Suprapubic skin (tissue), 4 donors: ENCODE results near the gene CGNL1. TPM values are rescaled to one million over a fixed set of nuclear protein-coding genes. Genes with fewer than 3 reads are reported as not detected.

Experiments used
- DNase-seq, 2 donors: peaks; one replicate each; pipeline ENCODE4 v3.0.0-alpha.2; 2019; ENCODE audit warnings: low spot score in 2 of 2
- H3K27ac ChIP-seq: fragments of 200-600 bp; sonication (generic); one replicate; pipeline ENCODE4 v1.5.1; 2019
- H3K27me3 ChIP-seq: fragments of 200-600 bp; sonication (generic); one replicate; pipeline ENCODE4 v1.5.1; 2019
- H3K36me3 ChIP-seq: fragments of 200-600 bp; sonication (generic); one replicate; pipeline ENCODE4 v1.5.1; 2019
- H3K4me1 ChIP-seq: fragments of 200-600 bp; sonication (generic); one replicate; pipeline ENCODE4 v1.5.1; 2019
- H3K4me3 ChIP-seq: fragments of 200-600 bp; sonication (generic); one replicate; pipeline ENCODE4 v1.5.1; 2019; ENCODE audit warnings: mild to moderate bottlenecking
- H3K9me3 ChIP-seq: fragments of 200-600 bp; sonication (generic); one replicate; pipeline ENCODE4 v1.5.1; 2019
- EP300 ChIP-seq: sonication (generic); formaldehyde crosslinking; IDR thresholded peaks from one replicate; pipeline ENCODE4 v1.6.1; 2017; ENCODE audit warnings: antibody characterized with exemption
- POLR2A ChIP-seq, 2 donors: fragments of 450-650 bp; IDR thresholded peaks; one replicate each; pipeline ENCODE4 v1.6.1; 2017; ENCODE audit warnings: antibody characterized with exemption in 2 of 2, mild to moderate bottlenecking in 2 of 2, moderate library complexity in 2 of 2
- POLR2AphosphoS5 ChIP-seq, 3 donors: sonication (generic); formaldehyde crosslinking; IDR thresholded peaks; one replicate each; pipeline ENCODE4 v1.6.1; 2017; ENCODE audit warnings: antibody characterized with exemption in 3 of 3
- WGBS: methylation state at CpG from one replicate; pipeline ENCODE4 v1.1.5; 2018; 5-methylcytosine and 5-hydroxymethylcytosine counted together
- total RNA-seq, 4 donors: library from RNA; depleted of rRNA; stranded (reverse); fragments of >200 nt; gene quantifications; one replicate each; pipeline ENCODE4 v1.1.0, GENCODE V29; 2016
- TF ChIP-seq, protein P1 (sequence below), 2 donors: fragments of 200-600 bp in 1 of 2; fragments of 450-650 bp in 1 of 2; sonication (generic) in 1 of 2; IDR thresholded peaks; one replicate each; pipeline ENCODE4 v1.5.1; 2016 to 2019; ENCODE audit warnings: antibody characterized with exemption in 2 of 2, mild to moderate bottlenecking in 1 of 2, moderate library complexity in 1 of 2

The CGNL1 gene
- total RNA-seq, 4 donors from 2014 or later, result 7.1 to 27.0 (median 14.2) TPM

DNA sequence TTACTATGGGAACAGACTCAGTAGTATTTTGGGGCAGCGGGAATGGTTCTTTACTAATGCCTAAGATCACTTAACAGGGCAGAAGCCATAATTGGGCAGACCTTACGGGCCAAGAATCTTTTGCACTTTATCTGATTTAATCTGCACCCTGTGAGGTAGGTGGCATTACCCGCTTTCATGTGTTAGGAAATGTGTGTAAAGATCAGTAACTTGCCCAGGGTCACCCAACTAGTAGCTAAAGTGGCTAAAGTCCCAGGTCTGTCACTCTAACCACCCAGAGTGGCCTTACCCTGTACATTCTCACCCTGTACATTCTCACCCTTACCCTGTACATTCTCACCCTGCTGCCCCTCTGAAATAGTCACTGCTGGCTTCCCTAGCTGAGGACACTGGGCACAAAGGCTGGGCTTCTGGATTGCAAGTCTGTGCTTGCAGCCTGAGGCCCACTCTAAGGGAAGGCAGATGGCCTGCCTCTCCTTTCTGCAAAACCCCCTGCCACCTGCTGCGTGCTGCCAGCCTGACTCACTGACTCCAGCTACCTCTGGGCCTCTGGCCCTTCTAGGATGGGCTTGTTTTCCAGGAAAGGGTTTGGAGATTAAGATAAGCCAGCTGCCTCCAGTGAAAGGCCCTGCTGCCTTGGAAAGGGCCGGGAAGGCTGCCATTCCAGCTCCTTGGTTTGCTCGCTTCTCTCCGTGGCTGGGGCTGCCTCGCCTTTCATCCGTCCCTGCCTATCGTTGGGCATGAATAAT is 177.9 kb downstream of the CGNL1 start:
- H3K4me3 ChIP-seq, result no peak overlapping the region
- DNase-seq, result no peak
- TF ChIP-seq, protein P1, sequence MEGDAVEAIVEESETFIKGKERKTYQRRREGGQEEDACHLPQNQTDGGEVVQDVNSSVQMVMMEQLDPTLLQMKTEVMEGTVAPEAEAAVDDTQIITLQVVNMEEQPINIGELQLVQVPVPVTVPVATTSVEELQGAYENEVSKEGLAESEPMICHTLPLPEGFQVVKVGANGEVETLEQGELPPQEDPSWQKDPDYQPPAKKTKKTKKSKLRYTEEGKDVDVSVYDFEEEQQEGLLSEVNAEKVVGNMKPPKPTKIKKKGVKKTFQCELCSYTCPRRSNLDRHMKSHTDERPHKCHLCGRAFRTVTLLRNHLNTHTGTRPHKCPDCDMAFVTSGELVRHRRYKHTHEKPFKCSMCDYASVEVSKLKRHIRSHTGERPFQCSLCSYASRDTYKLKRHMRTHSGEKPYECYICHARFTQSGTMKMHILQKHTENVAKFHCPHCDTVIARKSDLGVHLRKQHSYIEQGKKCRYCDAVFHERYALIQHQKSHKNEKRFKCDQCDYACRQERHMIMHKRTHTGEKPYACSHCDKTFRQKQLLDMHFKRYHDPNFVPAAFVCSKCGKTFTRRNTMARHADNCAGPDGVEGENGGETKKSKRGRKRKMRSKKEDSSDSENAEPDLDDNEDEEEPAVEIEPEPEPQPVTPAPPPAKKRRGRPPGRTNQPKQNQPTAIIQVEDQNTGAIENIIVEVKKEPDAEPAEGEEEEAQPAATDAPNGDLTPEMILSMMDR (IDR thresholded peaks at IDR 0.05), result no peak
- TF ChIP-seq POLR2A (IDR thresholded peaks at IDR 0.05), result no peak
- peaks cover under 1% of the 10 kb centered on the region for H3K36me3 ChIP-seq
- H3K27me3 ChIP-seq, result no peaks in the 10 kb centered on the region
- no peak overlapping the region for H3K27ac ChIP-seq
- WGBS, result 53% methylated on average over 3 of the region's 10 CpGs
- H3K9me3 ChIP-seq, result no peaks in the 10 kb centered on the region
- H3K4me1 ChIP-seq, result peaks cover 16% of the 10 kb centered on the region

DNA sequence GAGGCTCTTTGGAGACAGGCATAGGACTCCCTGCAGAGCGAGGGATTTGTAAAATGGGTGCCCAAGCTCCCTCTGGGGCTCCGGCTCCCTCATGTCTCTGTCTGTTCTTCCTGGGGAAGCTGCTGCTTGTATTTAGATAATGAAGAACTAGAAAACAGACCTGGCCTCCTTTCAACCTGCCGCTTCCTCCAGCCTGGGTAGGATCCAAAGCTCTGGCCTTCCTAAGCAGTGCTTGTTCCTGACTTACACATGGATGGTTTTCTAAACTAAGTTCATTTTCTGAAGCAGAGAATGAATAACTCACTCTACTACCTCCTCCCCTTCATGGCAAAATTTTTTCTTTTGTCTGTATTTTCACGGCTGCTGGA is 178.5 kb downstream of the CGNL1 start:
- no peak for TF ChIP-seq POLR2AphosphoS5 (IDR thresholded peaks at IDR 0.05)
- no peak for TF ChIP-seq POLR2A (IDR thresholded peaks at IDR 0.05)
- no peak for TF ChIP-seq EP300
- no peak overlapping the region for H3K27ac ChIP-seq
- H3K27me3 ChIP-seq, result no peaks in the 10 kb centered on the region
- no peaks in the 10 kb centered on the region for H3K36me3 ChIP-seq
- no peak for DNase-seq
- H3K4me3 ChIP-seq, result no peak overlapping the region
- no peaks in the 10 kb centered on the region for H3K9me3 ChIP-seq
- H3K4me1 ChIP-seq, result peaks cover 16% of the 10 kb centered on the region
- 64% methylated on average over 4 of the region's 4 CpGs for WGBS

DNA sequence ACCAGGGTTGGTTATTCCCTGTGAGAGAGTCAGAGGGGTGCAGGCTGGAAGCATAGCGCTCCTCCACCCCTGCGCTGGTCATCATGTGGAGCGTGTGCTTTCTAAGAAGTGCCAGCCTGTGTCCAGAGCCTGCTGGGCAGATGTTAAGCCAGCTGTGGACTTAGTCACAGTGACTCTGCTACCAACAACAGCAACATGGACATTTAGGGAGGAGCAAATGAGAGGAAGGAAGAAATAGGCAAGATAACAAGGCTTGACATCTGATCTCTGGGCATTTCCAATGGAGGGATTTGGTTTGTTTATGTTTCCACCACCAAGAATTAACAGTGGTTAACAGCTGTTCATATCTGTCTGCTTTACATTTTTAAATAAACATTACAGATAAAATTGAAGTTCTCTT is 179.0 kb downstream of the CGNL1 start:
- WGBS, result 80% methylated on average over 3 of the region's 3 CpGs
- Histone ChIP-seq H3K4me1 (peaks cover 15% of the 10 kb centered on the region), H3K36me3 (no peaks in the 10 kb centered on the region), H3K27ac (no peak overlapping the region), H3K27me3 (no peaks in the 10 kb centered on the region), H3K9me3 (no peaks in the 10 kb centered on the region), H3K4me3 (no peak overlapping the region)
- no peak for TF ChIP-seq POLR2A (IDR thresholded peaks at IDR 0.05)
- no peak for TF ChIP-seq EP300
- TF ChIP-seq, protein P1 (IDR thresholded peaks at IDR 0.05), result no peak
- no peak for TF ChIP-seq POLR2AphosphoS5 (IDR thresholded peaks at IDR 0.05)
- no peak for DNase-seq

DNA sequence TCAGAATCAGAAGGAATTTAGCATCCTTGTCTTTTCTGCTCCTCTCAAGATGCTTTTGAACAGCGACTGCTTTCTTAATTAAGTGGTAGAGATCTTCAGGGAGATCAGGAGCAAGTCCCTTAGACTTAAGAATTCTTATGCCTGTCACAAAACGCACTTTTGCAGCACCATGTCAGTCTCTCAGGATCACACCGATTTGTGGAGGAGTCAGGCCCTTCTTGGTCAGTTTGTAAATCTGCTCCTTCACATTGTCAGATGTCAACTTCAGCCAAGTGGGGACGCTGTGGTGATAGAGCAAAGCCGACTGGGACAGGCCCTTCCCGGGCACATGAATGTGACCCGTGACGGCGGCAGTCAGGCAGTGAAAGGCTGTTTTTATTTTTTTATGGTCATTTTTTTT is 179.7 kb downstream of the CGNL1 start:
- no peaks in the 10 kb centered on the region for H3K9me3 ChIP-seq
- H3K36me3 ChIP-seq, result no peaks in the 10 kb centered on the region
- H3K27ac ChIP-seq, result no peak overlapping the region
- TF ChIP-seq POLR2AphosphoS5 (IDR thresholded peaks at IDR 0.05) (no peak), EP300 (no peak), POLR2A (IDR thresholded peaks at IDR 0.05) (no peak)
- TF ChIP-seq, protein P1 (IDR thresholded peaks at IDR 0.05), result no peak
- no peak for DNase-seq
- H3K4me1 ChIP-seq, result peaks cover 9% of the 10 kb centered on the region
- whole genome bisulfite sequencing, result 90% methylated on average over 9 of the region's 9 CpGs
- H3K27me3 ChIP-seq, result no peaks in the 10 kb centered on the region
- no peak overlapping the region for H3K4me3 ChIP-seq

DNA sequence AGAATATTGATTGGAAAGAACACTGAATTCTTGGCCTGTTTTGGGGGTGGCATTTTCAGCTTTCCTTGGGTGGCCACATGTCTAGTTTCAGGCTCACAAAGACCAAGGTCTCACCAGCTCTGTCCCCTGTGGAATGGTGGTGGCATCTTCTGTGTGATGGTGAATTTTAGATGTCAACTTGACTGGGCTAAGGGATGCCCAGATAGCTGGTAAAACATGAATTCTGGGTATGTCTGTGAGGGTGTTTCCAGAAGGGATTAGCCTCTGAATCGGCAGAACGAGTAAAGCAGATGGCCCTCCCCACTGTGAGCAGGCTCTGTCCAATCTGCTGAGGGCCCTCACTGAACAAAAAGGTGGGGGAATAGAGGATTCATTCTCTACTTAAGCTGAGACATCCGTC is 181.0 kb downstream of the CGNL1 start:
- Histone ChIP-seq H3K4me1 (peaks cover 4% of the 10 kb centered on the region), H3K9me3 (no peaks in the 10 kb centered on the region), H3K4me3 (no peak overlapping the region), H3K27me3 (no peaks in the 10 kb centered on the region), H3K27ac (no peak overlapping the region), H3K36me3 (no peaks in the 10 kb centered on the region)
- WGBS, result 90% methylated on average over 3 of the region's 3 CpGs
- DNase-seq, result no peak
- TF ChIP-seq POLR2AphosphoS5 (IDR thresholded peaks at IDR 0.05) (no peak), EP300 (no peak), POLR2A (IDR thresholded peaks at IDR 0.05) (no peak)
- TF ChIP-seq, protein P1 (IDR thresholded peaks at IDR 0.05), result no peak

DNA sequence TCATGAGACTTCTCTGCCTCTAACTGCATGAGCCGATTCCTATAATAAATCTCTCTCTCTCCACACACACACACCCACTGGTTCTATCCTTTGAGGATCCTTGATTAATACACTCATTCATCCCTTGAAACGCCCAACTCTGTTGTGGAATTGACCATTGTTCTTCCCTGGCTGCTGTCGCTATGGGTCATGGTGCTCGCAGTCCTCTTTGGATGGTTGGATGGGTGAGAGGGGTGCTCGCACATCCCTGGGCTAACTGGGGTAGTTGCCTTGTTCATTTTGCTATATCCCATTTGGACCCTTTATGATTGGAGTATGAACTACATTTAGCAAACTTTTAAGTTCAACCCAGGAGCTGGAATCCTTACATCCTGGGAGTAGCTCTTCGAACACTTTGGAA is 181.5 kb downstream of the CGNL1 start:
- WGBS, result 90% methylated on average over 6 of the region's 6 CpGs
- no peaks in the 10 kb centered on the region for H3K9me3 ChIP-seq
- H3K4me3 ChIP-seq, result no peak overlapping the region
- no peak for DNase-seq
- TF ChIP-seq EP300 (no peak), POLR2AphosphoS5 (IDR thresholded peaks at IDR 0.05) (no peak), POLR2A (IDR thresholded peaks at IDR 0.05) (no peak)
- TF ChIP-seq, protein P1 (IDR thresholded peaks at IDR 0.05), result no peak
- H3K27ac ChIP-seq, result no peak overlapping the region
- no peaks in the 10 kb centered on the region for H3K27me3 ChIP-seq
- no peaks in the 10 kb centered on the region for H3K36me3 ChIP-seq
- H3K4me1 ChIP-seq, result peaks cover 4% of the 10 kb centered on the region
